Measurements from ENCODE around the gene TMEM150C. TPM values are rescaled to one million over a fixed set of nuclear protein-coding genes. Genes with fewer than 3 reads are reported as not detected.

Gene TMEM150C
- total and polyA plus RNA-seq, 2 of the 4 experiments (the other 2 are of a cell fraction) = 0.10 to 0.36 TPM

GRCh38 chr4:82437285-82438005, 124.3 kb downstream of the TMEM150C start:
- H3K14ac ChIP-seq (replicated peaks; ENCODE audit: low read depth, low read length) = peak overlapping the region; percentile 95
- H2AK9ac ChIP-seq (replicated peaks; ENCODE audit: low read depth, low read length, poor library complexity) = peak overlapping the region; percentile 68
- peak overlapping the region; percentile 13; the same call in 1 of the 2 replicates for H2AK5ac ChIP-seq (ENCODE audit: low read depth, low read length)
- peak overlapping the region; percentile 63 for H2AFZ ChIP-seq (replicated peaks; ENCODE audit: low read length, poor library complexity)
- H3K4me3 ChIP-seq (ENCODE audit: insufficient read depth, low read depth, low read length) = no peak overlapping the region
- H3K36me3 ChIP-seq (ENCODE audit: control insufficient read depth, insufficient read depth, low read length) = no peaks in the 10 kb centered on the region
- H2BK120ac ChIP-seq (ENCODE audit: low read depth, low read length) = peak overlapping the region; percentile 40
- H3K18ac ChIP-seq (ENCODE audit: low read depth, low read length) = 0 out of 2 replicates have a peak overlapping the region, but pooled peaks have one; percentile 13
- peaks cover 42 to 78% of the 10 kb centered on the region in 2 experiments for H3K79me1 ChIP-seq (ENCODE audit: low read depth in 1 of 2, low read length in 2 of 2)
- intact Hi-C loops (cut with micrococcal nuclease) (no loop called here), in situ Hi-C loops (cut with MboI; ENCODE audit: low sequenced_read_pairs) (loop anchor here (25.0 kb wide), 1 partner anchor 600 kb away; the partner anchor contains the start of gene COPS4), dilution Hi-C loops (cut with HindIII; ENCODE audit: low sequenced_read_pairs, unreplicated experiment) (no loop called here)
- peak overlapping the region; percentile 54 for H2BK5ac ChIP-seq (ENCODE audit: low read depth, low read length, poor library complexity, severe bottlenecking)
- H3K27me3 ChIP-seq (ENCODE audit: control insufficient read depth, insufficient read depth, low read length) = no peaks in the 10 kb centered on the region
- TF ChIP-seq MAFK (IDR thresholded peaks at IDR 0.05; ENCODE audit: low read depth, low read length) (no peak), RAD21 (IDR thresholded peaks at IDR 0.05; ENCODE audit: low read length) (no peak), NFE2L2 (IDR thresholded peaks at IDR 0.05; ENCODE audit: low read depth, low read length) (no peak), CHD1 (IDR thresholded peaks at IDR 0.05; ENCODE audit: low read depth, low read length) (no peak), RFX5 (IDR thresholded peaks at IDR 0.05; ENCODE audit: low read depth, low read length) (no peak), SMC3 (IDR thresholded peaks at IDR 0.05; ENCODE audit: low read depth, low read length) (no peak), FOS (IDR thresholded peaks at IDR 0.05; ENCODE audit: low read depth, low read length) (no peak), BHLHE40 (IDR thresholded peaks at IDR 0.05; ENCODE audit: low read depth, low read length) (no peak), MAZ (IDR thresholded peaks at IDR 0.05; ENCODE audit: borderline replicate concordance, low read depth, low read length) (no peak)
- TF ChIP-seq, protein P1, sequence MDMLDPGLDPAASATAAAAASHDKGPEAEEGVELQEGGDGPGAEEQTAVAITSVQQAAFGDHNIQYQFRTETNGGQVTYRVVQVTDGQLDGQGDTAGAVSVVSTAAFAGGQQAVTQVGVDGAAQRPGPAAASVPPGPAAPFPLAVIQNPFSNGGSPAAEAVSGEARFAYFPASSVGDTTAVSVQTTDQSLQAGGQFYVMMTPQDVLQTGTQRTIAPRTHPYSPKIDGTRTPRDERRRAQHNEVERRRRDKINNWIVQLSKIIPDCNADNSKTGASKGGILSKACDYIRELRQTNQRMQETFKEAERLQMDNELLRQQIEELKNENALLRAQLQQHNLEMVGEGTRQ (IDR thresholded peaks at IDR 0.05; ENCODE audit: low read depth, low read length) = no peak
- TF ChIP-seq, protein P2, sequence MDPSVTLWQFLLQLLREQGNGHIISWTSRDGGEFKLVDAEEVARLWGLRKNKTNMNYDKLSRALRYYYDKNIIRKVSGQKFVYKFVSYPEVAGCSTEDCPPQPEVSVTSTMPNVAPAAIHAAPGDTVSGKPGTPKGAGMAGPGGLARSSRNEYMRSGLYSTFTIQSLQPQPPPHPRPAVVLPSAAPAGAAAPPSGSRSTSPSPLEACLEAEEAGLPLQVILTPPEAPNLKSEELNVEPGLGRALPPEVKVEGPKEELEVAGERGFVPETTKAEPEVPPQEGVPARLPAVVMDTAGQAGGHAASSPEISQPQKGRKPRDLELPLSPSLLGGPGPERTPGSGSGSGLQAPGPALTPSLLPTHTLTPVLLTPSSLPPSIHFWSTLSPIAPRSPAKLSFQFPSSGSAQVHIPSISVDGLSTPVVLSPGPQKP (IDR thresholded peaks at IDR 0.05; ENCODE audit: borderline replicate concordance, low read depth, low read length) = no peak
- TF ChIP-seq, protein P3, sequence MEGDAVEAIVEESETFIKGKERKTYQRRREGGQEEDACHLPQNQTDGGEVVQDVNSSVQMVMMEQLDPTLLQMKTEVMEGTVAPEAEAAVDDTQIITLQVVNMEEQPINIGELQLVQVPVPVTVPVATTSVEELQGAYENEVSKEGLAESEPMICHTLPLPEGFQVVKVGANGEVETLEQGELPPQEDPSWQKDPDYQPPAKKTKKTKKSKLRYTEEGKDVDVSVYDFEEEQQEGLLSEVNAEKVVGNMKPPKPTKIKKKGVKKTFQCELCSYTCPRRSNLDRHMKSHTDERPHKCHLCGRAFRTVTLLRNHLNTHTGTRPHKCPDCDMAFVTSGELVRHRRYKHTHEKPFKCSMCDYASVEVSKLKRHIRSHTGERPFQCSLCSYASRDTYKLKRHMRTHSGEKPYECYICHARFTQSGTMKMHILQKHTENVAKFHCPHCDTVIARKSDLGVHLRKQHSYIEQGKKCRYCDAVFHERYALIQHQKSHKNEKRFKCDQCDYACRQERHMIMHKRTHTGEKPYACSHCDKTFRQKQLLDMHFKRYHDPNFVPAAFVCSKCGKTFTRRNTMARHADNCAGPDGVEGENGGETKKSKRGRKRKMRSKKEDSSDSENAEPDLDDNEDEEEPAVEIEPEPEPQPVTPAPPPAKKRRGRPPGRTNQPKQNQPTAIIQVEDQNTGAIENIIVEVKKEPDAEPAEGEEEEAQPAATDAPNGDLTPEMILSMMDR (conservative IDR thresholded peaks at IDR 0.05; ENCODE audit: low read depth, low read length) = no peak
- ATAC-seq (ENCODE audit: low read depth) (peak; percentile 89), DNase-seq (peak; percentile 44)
- H3K23ac ChIP-seq (ENCODE audit: low read depth, low read length) = peak overlapping the region; percentile 85; the same call in 1 of the 2 replicates
- H4K5ac ChIP-seq (ENCODE audit: low read depth, low read length) = no peak overlapping the region
- H3K9ac ChIP-seq (ENCODE audit: low read depth, low read length) = no peak overlapping the region
- H2BK20ac ChIP-seq (ENCODE audit: low read depth, low read length) = peak overlapping the region; percentile 58; the same call in 1 of the 2 replicates
- H3K56ac ChIP-seq (ENCODE audit: extremely low read depth, insufficient read depth, low read length) = no peak overlapping the region
- H3K4me1 ChIP-seq (ENCODE audit: control insufficient read depth, insufficient read depth, low read length) = peaks cover 3% of the 10 kb centered on the region
- H3K9me3 ChIP-seq (ENCODE audit: control insufficient read depth, insufficient read depth, low read length) = no peaks in the 10 kb centered on the region
- no peak overlapping the region for H2BK15ac ChIP-seq (ENCODE audit: low read depth, low read length)
- no peak overlapping the region for H3K27ac ChIP-seq (ENCODE audit: insufficient read depth, low read length)
- H3K9me1 ChIP-seq (ENCODE audit: insufficient read depth, low read length) = peaks cover 17% of the 10 kb centered on the region
- H4K8ac ChIP-seq (ENCODE audit: low read depth in 2 of 2, low read length in 2 of 2) = peak overlapping the region in 1 of 2 experiments; percentile 75; a peak in 1 of 4 replicates
- no CpG with 5 or more reads among the region's 4 CpGs for WGBS, 2 experiments (ENCODE audit: extremely low coverage in 2 of 2, insufficient read length in 1 of 2)
- H3K4me2 ChIP-seq (ENCODE audit: low read depth, low read length) = peak overlapping the region; percentile 12; the same call in 1 of the 2 replicates
- ChIA-PET CTCF (interaction anchor here (0.5 to 0.8 kb wide), 2 partner anchors 8 to 1587 kb away, joined by 3 read pairs; no protein-coding TSS in a partner anchor), POLR2A (ENCODE audit: unreplicated experiment) (interaction anchor here (1.1 kb wide), 1 partner anchor 13 kb away, joined by 4 read pairs; no protein-coding TSS in a partner anchor)
- no TSS peak for BruUV-seq (replicated peaks)
- H4K20me1 ChIP-seq (ENCODE audit: insufficient read depth, low read length) = peaks cover 31% of the 10 kb centered on the region
- H4K91ac ChIP-seq (ENCODE audit: insufficient read depth, low read depth, low read length) = no peak overlapping the region
- H3K4ac ChIP-seq (ENCODE audit: low read depth, low read length) = peak overlapping the region; percentile 35; the same call in 1 of the 2 replicates
